Keratinocyte (primary cell): Measurements from ENCODE around the gene P3H2.

Experiments used
- EZH2 ChIP-seq: IDR thresholded peaks from one replicate; pipeline ENCODE4 v1.6.1; 2012; ENCODE audit warnings: inconsistent platforms, mild to moderate bottlenecking, low read length, moderate library complexity
- TF ChIP-seq, protein P1 (sequence below), 3 experiments: IDR thresholded peaks in 1 of 3; conservative IDR thresholded peaks in 1 of 3; optimal IDR thresholded peaks in 1 of 3; 2 replicates in 2 of 3; 3 replicates in 1 of 3; pipeline versions ENCODE3 to v1.5.1; 2011; ENCODE audit warnings: low read length in 3 of 3, mild to moderate bottlenecking in 3 of 3, moderate library complexity in 2 of 3, control low read depth in 1 of 3, inconsistent platforms in 1 of 3; ENCODE audit not compliant: insufficient read depth in 2 of 3; ENCODE audit errors: extremely low read depth in 1 of 3

DNA sequence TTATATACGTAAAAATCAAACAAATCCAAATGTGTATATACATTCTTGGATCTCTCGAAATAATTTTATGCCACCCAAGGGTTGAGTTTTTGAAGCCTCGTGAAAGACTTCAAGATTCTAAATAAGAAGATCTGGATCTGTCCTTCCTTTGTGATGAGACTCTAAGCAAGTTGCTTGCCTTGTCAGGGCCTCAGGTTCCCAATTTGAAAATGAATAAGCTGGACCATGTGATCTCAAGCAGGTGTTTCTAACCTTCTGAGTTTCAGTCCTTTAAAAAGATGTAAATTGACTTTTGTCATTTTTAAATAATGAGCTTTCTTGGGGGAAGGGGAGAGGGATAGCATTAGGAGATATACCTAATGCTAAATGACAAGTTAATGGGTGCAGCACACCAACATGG, 137.1 kb downstream of the P3H2 start:
- TF ChIP-seq, protein P1, sequence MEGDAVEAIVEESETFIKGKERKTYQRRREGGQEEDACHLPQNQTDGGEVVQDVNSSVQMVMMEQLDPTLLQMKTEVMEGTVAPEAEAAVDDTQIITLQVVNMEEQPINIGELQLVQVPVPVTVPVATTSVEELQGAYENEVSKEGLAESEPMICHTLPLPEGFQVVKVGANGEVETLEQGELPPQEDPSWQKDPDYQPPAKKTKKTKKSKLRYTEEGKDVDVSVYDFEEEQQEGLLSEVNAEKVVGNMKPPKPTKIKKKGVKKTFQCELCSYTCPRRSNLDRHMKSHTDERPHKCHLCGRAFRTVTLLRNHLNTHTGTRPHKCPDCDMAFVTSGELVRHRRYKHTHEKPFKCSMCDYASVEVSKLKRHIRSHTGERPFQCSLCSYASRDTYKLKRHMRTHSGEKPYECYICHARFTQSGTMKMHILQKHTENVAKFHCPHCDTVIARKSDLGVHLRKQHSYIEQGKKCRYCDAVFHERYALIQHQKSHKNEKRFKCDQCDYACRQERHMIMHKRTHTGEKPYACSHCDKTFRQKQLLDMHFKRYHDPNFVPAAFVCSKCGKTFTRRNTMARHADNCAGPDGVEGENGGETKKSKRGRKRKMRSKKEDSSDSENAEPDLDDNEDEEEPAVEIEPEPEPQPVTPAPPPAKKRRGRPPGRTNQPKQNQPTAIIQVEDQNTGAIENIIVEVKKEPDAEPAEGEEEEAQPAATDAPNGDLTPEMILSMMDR (optimal IDR thresholded peaks at IDR 0.05 in 1 of 3, IDR thresholded peaks at IDR 0.05 in 1 of 3, conservative IDR thresholded peaks at IDR 0.05 in 1 of 3; ENCODE audit: extremely low read depth in 1 of 3, insufficient read depth in 2 of 3, low read length in 3 of 3), result no peak
- TF ChIP-seq EZH2, result no peak
